H7 (cell line): ENCODE data around the gene COL20A1. TPM values are rescaled to one million over a fixed set of nuclear protein-coding genes. Genes with fewer than 3 reads are reported as not detected.
A peak's percentile ranks its signal among the peaks of the same experiment; 100 is the strongest.

Experiments used
- DNase-seq: peaks from one replicate; pipeline ENCODE4 v3.0.0; 2012
- H3K27me3 ChIP-seq: 2 replicates; pipeline ENCODE4 v1.6.0; 2011; ENCODE audit warnings: mild to moderate bottlenecking, low read length; ENCODE audit not compliant: control insufficient read depth, insufficient read depth
- H3K36me3 ChIP-seq: replicated peaks from 2 replicates; pipeline ENCODE4 v1.5.1; 2011; ENCODE audit warnings: low read length; ENCODE audit not compliant: control insufficient read depth, insufficient read depth
- H3K4me3 ChIP-seq: 2 replicates; pipeline ENCODE4 v1.5.1; 2011; ENCODE audit warnings: low read depth, mild to moderate bottlenecking, control low read depth, low read length, moderate library complexity; ENCODE audit not compliant: insufficient read depth
- total RNA-seq: library from RNA; depleted of rRNA; stranded (reverse); fragments of >200 nt; shearing (Covaris generic); gene quantifications from 2 replicates; pipeline ENCODE4 v1.2.3, GENCODE V29; 2014; rRNA removed

Gene COL20A1
- total RNA-seq, 1 experiment from 2014 or later, result 0.17 TPM

DNA sequence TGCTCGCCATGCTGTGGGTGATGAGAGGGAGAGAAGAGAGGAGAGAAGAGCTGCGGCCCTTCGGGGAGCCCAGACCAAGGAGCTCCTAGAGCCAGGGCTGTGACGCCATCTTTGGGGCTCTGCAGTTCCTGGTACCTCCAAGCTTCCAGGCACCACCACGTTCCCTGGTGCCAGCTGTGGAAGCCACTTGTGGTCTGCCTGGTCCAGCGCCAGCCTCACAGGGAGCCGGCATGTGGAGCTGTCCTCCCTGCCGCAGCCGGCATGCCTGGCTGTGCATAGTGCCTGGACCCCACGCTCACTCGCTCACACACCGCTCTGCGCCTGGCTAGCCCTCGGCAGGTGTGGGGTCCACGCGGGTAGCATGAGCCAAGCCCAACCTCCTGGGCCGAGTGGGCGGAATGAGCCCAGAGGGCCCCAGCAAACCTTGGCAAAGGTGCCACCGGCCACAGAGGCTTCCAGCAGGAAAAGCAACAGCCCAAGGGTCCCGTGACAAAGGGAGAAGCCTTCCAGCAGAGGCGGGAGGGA, 87.4 kb downstream of the COL20A1 start:
- H3K4me3 ChIP-seq, result no peak overlapping the region
- no peaks in the 10 kb centered on the region for H3K36me3 ChIP-seq
- no peak for DNase-seq
- no peaks in the 10 kb centered on the region for H3K27me3 ChIP-seq

DNA sequence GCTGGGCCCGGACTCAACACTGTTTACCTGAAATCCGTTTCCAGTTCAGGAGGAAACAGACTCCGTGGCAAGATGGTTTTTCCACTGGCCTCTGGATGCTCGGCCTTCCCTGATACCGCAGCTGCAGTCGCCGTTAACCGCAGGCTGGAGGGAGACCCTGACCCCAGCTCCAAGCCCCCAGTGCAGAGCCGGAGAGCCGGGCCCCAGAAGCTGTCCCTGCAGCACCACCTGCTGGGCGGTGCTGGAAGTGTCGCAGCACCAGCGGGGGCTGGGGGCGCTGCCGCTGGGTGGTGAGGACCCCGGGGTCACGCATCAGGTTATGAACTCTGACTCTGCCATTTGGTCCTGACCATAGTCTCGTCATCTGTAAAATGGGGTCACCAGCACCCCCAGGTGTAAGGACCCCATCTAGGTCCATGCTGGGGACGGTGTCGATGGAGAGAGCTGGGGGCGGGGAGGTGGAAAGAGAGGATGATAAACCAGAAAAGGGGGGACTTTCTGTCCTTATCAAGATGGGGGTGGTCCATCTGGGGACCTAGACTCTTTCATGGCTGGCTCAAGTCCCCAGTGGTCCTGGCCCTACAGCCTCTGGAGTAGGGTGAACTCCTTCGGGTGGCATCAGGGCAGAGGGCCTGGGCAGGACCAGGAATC, 88.9 kb downstream of the COL20A1 start:
- H3K27me3 ChIP-seq, result no peaks in the 10 kb centered on the region
- H3K4me3 ChIP-seq, result no peak overlapping the region
- DNase-seq, result peak; percentile 99
- H3K36me3 ChIP-seq, result no peaks in the 10 kb centered on the region

DNA sequence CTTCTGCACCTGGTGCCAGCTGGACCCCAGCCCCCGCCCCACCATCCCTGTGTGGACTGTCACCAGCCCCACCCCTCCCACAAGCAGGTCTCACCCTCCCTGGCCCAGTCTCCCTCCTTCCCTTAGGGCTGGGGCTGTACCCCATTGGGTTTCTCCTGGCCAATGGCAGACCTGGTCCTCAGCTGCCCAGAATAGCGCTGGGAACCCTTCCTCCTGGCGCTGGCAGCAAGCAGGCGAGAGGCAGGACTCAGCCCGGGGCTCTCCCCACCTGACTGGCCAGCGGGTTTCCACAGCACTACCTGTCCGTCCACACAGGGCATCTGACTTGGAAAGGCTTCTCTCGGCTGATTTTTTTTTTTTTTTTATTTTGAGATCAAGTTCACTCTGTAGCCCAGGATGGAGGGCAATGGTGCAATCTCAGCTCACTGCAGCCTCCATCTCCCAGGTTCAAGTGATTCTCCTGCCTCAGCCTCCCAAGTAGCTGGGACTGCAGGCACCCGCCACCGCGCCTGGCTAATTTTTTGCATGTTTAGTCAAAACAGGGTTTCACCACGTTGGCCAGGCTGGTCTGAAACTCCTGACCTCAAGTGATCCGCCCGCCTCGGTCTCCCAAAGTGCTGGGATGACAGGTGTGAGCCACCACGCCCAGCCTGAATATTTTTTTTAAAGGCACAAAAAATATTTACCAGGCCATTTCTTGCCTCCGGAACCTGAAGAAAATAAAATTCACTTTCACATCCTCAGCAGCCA, 89.7 kb downstream of the COL20A1 start:
- H3K36me3 ChIP-seq, result no peaks in the 10 kb centered on the region
- DNase-seq, result no peak
- H3K27me3 ChIP-seq, result no peaks in the 10 kb centered on the region
- no peak overlapping the region for H3K4me3 ChIP-seq

DNA sequence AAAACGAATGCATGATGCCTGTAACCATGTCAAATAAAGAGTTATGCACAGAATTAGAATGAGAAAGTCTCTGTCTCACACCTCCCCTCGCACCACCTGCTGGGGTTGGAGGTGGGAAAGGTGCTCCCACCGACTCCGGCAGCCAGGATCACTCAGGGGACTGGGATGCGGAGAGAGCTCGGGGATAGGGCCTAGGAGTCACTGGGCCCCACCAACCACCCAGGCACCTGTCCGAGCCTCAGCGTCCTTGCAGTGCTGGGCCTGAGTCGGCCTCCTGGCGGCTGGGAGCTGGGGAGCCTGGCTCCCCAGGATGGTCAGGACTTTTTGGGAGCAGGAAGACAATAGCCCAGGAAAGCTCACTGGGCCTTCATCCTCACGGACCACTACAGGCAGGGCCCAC, 90.6 kb downstream of the COL20A1 start:
- H3K36me3 ChIP-seq, result no peaks in the 10 kb centered on the region
- no peak for DNase-seq
- H3K4me3 ChIP-seq, result no peak overlapping the region
- no peaks in the 10 kb centered on the region for H3K27me3 ChIP-seq

- no peaks in the 10 kb centered on the region for H3K27me3 ChIP-seq
- no peak for DNase-seq
- H3K36me3 ChIP-seq, result no peaks in the 10 kb centered on the region
- no peak overlapping the region for H3K4me3 ChIP-seq
These were observed 91.3 kb downstream of the COL20A1 start for GRCh38 chr20:63384336-63384735.

Other genes with a start within 250 kb of the COL20A1 start
- 32.6 and 36.0 TPM in 2 replicates for gene YTHDF1, start 77.1 kb upstream of the COL20A1 start, total RNA-seq
- 0.26 TPM in 1 of 2 replicates, not detected in the other for gene BIRC7, start 57.3 kb upstream of the COL20A1 start, total RNA-seq
- 3.0 and 4.8 TPM in 2 replicates for gene NKAIN4, start 38.7 kb upstream of the COL20A1 start, total RNA-seq
- 88.0 and 114 TPM in 2 replicates for gene ARFGAP1, start 20.4 kb upstream of the COL20A1 start, total RNA-seq
- gene CHRNA4, start 68.2 kb downstream of the COL20A1 start, total RNA-seq, result 2.0 TPM in 2 replicates
- gene KCNQ2, start 179.5 kb downstream of the COL20A1 start, total RNA-seq, result 92.6 and 129 TPM in 2 replicates
- 30.7 and 37.1 TPM in 2 replicates for gene EEF1A2, start 205.9 kb downstream of the COL20A1 start, total RNA-seq
- 79.7 and 94.2 TPM in 2 replicates for gene PPDPF, start 227.6 kb downstream of the COL20A1 start, total RNA-seq
- gene PTK6, start 244.2 kb downstream of the COL20A1 start, total RNA-seq, result 0.14 and 0.30 TPM in 2 replicates